GM19193 (cell line): ENCODE results near the gene CSH2.

Experiments used
- POLR2A ChIP-seq: IDR thresholded peaks from 4 replicates; pipeline ENCODE4 v1.6.1; 2011; ENCODE audit not compliant: insufficient read depth, insufficient read length; ENCODE audit errors: extremely low read depth

CSH2 gene

GRCh38 chr17:63840591-63841349 is 32.7 kb downstream of the CSH2 start:
- TF ChIP-seq POLR2A: no peak

DNA sequence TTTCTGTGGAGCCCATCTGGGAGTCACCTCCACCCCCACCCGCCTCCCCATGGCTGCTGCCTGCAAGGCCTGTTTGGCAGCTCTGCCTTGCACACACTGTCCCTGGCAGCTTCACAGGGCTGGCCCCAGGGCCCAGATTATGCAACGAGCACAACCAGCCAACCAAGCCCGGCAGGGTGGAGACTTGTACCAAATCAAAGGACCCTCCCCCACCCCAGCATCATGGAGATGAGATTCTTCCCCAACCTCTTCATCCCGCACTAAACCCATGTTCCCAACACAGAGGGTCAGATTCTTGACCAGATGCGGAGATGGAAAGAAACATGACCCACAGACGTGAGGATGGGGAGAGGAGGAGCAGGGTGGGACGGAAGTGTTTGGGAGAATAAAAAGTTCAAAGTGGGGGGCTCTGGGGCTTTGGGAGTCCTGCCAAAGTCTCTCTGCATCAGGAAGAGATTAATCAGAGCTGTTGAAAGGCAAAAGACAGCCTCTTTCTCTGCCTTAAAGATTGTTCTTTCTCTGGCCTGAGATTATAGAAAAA is 34.8 kb downstream of the CSH2 start:
- no peak for TF ChIP-seq POLR2A

DNA sequence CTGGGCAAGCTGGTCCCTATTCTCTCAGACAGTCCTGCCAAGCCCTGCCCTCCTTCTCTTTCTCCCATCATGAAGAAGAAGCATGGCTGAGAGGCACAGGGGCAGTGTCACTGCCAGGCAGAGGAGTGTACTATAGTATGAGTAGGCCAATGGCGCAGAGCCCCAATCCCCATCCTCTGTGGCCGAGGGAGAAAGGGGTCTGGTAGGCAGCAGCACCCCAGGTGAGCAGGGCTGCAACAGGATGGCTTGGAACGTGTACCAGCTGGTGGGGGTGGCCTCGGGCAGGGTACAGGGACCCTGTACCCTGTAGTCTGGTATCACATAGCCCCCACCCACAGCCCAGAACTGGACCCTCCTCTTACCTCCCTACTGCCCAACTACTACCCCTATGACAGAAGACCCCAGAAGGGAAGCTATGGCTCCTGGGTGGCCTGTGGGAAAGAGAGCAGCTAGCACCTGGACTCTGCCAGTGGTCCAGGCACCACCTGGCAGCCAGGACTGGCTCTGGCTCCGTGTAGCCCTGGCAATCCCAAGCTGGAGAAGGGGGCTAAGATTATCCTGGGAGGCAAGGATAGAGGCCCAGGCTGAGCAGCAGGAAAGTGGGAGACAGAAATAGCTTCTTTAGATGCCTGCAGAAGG is 35.4 kb downstream of the CSH2 start:
- TF ChIP-seq POLR2A: no peak

DNA sequence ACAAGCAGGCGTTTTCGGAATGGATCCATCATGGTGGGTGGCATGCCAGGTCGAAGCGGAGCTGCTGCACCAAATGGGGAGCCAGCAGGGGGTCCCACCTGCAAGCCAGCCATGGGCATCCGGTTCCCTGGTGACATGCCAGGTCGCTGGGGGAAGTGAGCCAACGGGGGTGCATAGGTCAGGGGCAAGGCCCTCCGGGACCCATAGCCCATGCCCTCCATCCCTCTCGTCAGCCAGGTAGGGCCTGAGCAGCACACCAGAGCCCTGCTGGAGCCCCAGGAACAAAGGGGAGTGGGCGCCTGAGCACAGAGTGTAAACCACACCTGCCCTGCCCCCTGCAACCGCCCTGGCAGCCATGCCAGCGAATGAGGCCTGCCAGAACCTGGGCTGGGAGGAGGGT is 36.0 kb downstream of the CSH2 start:
- no peak for TF ChIP-seq POLR2A

DNA sequence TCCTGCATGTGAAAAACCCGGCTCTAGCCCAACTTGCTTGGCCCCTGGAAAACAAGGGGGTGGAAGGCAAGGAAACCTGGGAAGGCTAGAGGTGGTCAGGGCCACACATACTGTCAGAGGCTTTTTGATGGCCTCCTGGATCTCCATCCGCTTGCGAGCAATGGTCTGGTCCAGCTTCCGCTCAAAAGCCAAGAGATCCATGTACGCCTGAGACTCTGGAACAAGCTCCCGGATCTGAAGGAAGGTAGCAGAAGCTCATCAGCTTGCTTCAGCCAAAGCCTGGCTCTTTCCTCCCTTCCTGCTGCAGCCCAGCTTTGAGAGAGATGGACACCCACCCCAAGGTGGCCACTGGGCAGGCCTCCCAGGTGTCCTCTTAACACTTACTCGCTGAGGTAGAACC is 36.7 kb downstream of the CSH2 start:
- TF ChIP-seq POLR2A: no peak

- no peak for TF ChIP-seq POLR2A
These were observed 38.2 kb downstream of the CSH2 start for GRCh38 chr17:63835167-63835720.

- TF ChIP-seq POLR2A: no peak
These were observed 38.9 kb downstream of the CSH2 start for GRCh38 chr17:63834431-63835166.

- TF ChIP-seq POLR2A: no peak
These were observed 39.6 kb downstream of the CSH2 start for GRCh38 chr17:63833741-63834373.

- TF ChIP-seq POLR2A: no peak
These were observed 40.3 kb downstream of the CSH2 start for GRCh38 chr17:63833026-63833740.

DNA sequence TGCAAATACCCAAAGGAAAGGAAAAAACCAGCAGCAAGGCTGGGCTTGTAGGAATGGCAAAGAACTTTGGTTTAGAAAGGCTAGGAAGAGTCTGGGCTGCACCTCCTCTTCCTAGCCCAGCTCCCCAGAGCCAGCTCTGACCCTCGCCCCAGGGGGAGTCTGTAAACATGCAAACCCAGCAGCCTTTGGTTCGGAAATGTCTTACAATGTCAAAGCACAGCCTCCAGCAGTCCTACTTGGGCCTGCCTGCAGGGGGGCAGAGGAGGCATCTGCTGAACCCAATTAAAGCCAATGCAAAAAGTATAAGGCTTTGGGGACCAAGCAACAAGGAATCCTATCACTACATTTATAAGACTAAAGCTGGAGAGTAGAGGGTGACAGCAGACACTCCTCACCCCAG is 41.0 kb downstream of the CSH2 start:
- no peak for TF ChIP-seq POLR2A

- TF ChIP-seq POLR2A: no peak
These were observed 41.5 kb downstream of the CSH2 start for GRCh38 chr17:63832014-63832413.

- TF ChIP-seq POLR2A: no peak
These were observed 42.0 kb downstream of the CSH2 start for GRCh38 chr17:63831505-63831904.

DNA sequence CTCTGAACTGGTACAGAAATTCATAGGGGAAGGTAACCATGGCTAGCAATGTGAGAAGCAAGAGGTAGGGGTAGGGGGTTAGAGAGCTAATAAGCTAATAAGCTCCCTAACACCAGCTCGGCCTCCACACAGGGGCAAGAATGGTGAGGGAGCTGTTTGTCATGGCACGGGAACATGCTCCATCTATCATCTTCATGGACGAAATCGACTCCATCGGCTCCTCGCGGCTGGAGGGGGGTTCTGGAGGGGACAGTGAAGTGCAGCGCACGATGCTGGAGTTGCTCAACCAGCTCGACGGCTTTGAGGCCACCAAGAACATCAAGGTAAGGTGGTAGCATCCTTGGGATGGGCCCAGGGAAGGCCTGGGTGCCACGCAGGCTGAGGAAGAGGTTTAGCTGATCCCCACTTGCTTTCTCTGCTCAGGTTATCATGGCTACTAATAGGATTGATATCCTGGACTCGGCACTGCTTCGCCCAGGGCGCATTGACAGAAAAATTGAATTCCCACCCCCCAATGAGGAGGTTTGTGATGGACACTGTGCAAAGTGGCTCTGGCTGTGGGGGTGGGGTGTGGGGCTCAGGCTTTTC is 42.5 kb downstream of the CSH2 start:
- no peak for TF ChIP-seq POLR2A

DNA sequence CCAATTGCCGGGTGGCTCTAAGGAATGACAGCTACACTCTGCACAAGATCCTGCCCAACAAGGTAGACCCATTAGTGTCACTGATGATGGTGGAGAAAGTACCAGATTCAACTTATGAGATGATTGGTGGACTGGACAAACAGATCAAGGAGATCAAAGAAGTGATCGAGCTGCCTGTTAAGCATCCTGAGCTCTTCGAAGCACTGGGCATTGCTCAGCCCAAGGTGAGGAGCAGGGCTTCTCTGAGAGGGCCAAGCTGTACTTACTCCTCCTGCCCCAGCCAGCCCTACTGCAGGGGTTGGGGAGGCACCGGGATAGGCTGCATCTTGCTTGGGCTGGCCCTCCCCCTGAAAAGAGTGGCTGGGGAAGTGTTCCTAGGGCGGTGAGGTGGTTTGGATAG is 43.2 kb downstream of the CSH2 start:
- TF ChIP-seq POLR2A: no peak
